Breast epithelium (tissue), 3 donors: Measurements from ENCODE around the gene BCL2L12.

Experiments
- CTCF ChIP-seq, 3 donors: fragments of 450-650 bp; IDR thresholded peaks; one replicate each; pipeline ENCODE4 v1.5.1; 2016 to 2017; ENCODE audit warnings: antibody characterized with exemption in 3 of 3, mild to moderate bottlenecking in 3 of 3, moderate library complexity in 3 of 3
- POLR2A ChIP-seq: fragments of 450-650 bp; IDR thresholded peaks from one replicate; pipeline ENCODE4 v1.6.1; 2016; ENCODE audit warnings: antibody characterized with exemption, mild to moderate bottlenecking, moderate library complexity

GRCh38 chr19:49663224-49663623, 2.5 kb upstream of the BCL2L12 start:
- TF ChIP-seq POLR2A: no peak
- TF ChIP-seq CTCF (IDR thresholded peaks at IDR 0.05): no peak
